ENCODE results near the gene LIMA1.

GRCh38 chr12:50215033-50215432, 68.3 kb downstream of the LIMA1 start:
- TF ChIP-seq EZH2 (IDR thresholded peaks at IDR 0.05) (no peak), POLR2AphosphoS5 (IDR thresholded peaks at IDR 0.05; ENCODE audit: borderline replicate concordance, low read depth, low read length) (no peak), FOXP2 (optimal IDR thresholded peaks at IDR 0.05; ENCODE audit: control extremely low read depth, extremely low read length, insufficient read depth) (no peak)

Data from SK-N-MC (cell line).